GM10847 (cell line): ENCODE measurements around the gene FBRSL1.

Source experiments
- POLR2A ChIP-seq: IDR thresholded peaks from 2 replicates; pipeline ENCODE4 v1.6.1; 2011; ENCODE audit not compliant: insufficient read length; ENCODE audit errors: extremely low read depth

FBRSL1 gene

GRCh38 chr12:132554845-132555630 lies 65.1 kb downstream of the FBRSL1 start:
- no peak for TF ChIP-seq POLR2A

GRCh38 chr12:132555686-132556085 lies 65.7 kb downstream of the FBRSL1 start:
- TF ChIP-seq POLR2A, result no peak

GRCh38 chr12:132556216-132556615 lies 66.3 kb downstream of the FBRSL1 start:
- TF ChIP-seq POLR2A, result no peak

GRCh38 chr12:132556801-132557200 lies 66.8 kb downstream of the FBRSL1 start:
- no peak for TF ChIP-seq POLR2A

GRCh38 chr12:132557291-132558015 lies 67.5 kb downstream of the FBRSL1 start:
- no peak for TF ChIP-seq POLR2A

DNA sequence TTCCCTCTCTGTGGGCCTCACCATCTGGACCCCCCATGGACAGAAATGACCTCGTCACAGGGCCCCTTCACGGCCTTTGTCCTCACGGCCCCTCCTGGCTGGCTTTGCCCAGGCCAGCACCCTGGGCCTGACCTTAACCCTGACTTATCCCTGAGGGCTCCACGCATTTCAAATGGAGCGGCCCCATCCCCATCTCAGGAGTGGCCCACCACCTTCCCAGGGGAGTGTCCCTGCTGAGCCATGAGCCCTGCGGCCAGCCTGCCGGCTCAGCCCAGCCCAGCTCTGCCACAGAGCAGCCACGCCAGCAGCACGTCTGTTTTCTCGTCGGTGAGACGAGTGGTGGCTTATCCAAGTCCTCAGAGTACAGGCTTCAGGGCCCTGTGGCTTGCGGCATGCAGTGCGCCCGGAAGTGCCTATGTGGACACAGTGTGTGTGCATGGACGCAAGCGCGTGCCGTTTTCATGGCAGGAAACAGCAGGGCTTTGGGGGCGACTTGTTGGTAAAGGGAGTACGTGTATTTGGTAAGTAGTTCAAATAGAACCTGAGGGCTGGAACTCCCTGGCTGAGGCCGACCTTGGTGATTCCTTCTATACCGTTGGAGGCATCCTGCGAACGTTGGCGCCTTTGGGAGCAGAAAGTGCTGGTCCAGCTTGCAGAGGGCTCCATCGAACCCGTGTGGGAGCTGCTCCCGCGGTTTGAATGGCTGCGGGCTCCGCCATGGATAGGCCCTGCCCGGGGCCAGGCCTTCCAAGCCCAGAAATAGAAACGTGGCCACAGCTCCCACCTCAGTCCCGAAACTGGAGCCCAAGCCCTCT lies 68.3 kb downstream of the FBRSL1 start:
- TF ChIP-seq POLR2A, result no peak

GRCh38 chr12:132558861-132559623 lies 69.1 kb downstream of the FBRSL1 start:
- TF ChIP-seq POLR2A, result no peak

- TF ChIP-seq POLR2A, result no peak
Measured at GRCh38 chr12:132559652-132560363, 69.9 kb downstream of the FBRSL1 start.

DNA sequence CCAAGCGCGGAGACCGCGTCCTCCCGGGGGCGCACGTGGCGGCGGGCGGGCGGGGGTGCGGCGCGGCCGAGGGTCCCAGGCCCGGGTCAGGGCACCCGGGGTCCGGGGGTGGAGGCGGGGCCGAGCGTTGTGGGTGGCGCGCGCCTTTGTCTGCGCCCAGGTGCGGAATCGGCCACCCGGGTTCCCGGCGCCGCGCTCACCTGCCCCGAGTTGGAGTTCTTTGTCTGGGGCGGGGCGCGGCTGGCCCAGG lies 70.3 kb downstream of the FBRSL1 start:
- no peak for TF ChIP-seq POLR2A

GRCh38 chr12:132560614-132561426 lies 70.9 kb downstream of the FBRSL1 start:
- TF ChIP-seq POLR2A, result no peak
